HEK293 (cell line): Measurements from ENCODE around the gene TMPRSS7.

Source experiments
- CTCF ChIP-seq: fragments of 450-650 bp; formaldehyde crosslinking; IDR thresholded peaks from 2 replicates; pipeline ENCODE4 v1.5.1; 2016; ENCODE audit warnings: missing biosample characterization, missing genetic modification characterization
- HOXA7 ChIP-seq: sonication (generic); formaldehyde crosslinking; IDR thresholded peaks from 2 replicates; pipeline ENCODE4 v1.8.1; 2022; ENCODE audit warnings: missing genetic modification reagents, borderline replicate concordance
- KLF16 ChIP-seq: fragments of 450-650 bp; formaldehyde crosslinking; IDR thresholded peaks from 2 replicates; pipeline ENCODE4 v1.5.1; 2017; ENCODE audit warnings: missing biosample characterization, missing genetic modification characterization
- PBX3 ChIP-seq: sonication (generic); formaldehyde crosslinking; IDR thresholded peaks from 2 replicates; pipeline ENCODE4 v1.8.1; 2022; ENCODE audit warnings: mild to moderate bottlenecking, moderate library complexity, missing genetic modification reagents
- REST ChIP-seq: fragments of 450-650 bp; formaldehyde crosslinking; IDR thresholded peaks from 2 replicates; pipeline ENCODE4 v1.5.1; 2016; ENCODE audit warnings: missing biosample characterization, missing genetic modification characterization
- ZBTB10 ChIP-seq: fragments of 450-650 bp; formaldehyde crosslinking; IDR thresholded peaks from 2 replicates; pipeline ENCODE4 v1.5.1; 2016; ENCODE audit warnings: missing biosample characterization, missing genetic modification characterization
- ZBTB49 ChIP-seq: fragments of 450-650 bp; formaldehyde crosslinking; IDR thresholded peaks from 2 replicates; pipeline ENCODE4 v1.5.1; 2016; ENCODE audit warnings: missing biosample characterization, missing genetic modification characterization, low read depth
- ZFP3 ChIP-seq: fragments of 450-650 bp; formaldehyde crosslinking; IDR thresholded peaks from 2 replicates; pipeline ENCODE4 v1.5.1; 2016; ENCODE audit warnings: low read depth, missing biosample characterization, missing genetic modification characterization
- ZNF223 ChIP-seq: fragments of 450-650 bp; formaldehyde crosslinking; IDR thresholded peaks from 2 replicates; pipeline ENCODE4 v1.5.1; 2016; ENCODE audit warnings: missing biosample characterization, missing genetic modification characterization
- ZNF449 ChIP-seq: fragments of 450-650 bp; formaldehyde crosslinking; IDR thresholded peaks from 2 replicates; pipeline ENCODE4 v1.5.1; 2017; ENCODE audit warnings: missing biosample characterization, mild to moderate bottlenecking, missing genetic modification characterization, moderate library complexity
- ZNF654 ChIP-seq: fragments of 450-650 bp; formaldehyde crosslinking; IDR thresholded peaks from 2 replicates; pipeline ENCODE4 v1.5.1; 2016; ENCODE audit warnings: low read depth, missing biosample characterization, missing genetic modification characterization
- ZNF670 ChIP-seq: fragments of 450-650 bp; formaldehyde crosslinking; IDR thresholded peaks from 2 replicates; pipeline ENCODE4 v1.5.1; 2016; ENCODE audit warnings: missing biosample characterization, missing genetic modification characterization, low read depth

- TF ChIP-seq ZBTB10 (no peak), ZNF449 (tag by site-specific recombination) (no peak), REST (tag by site-specific recombination) (no peak), ZFP3 (tag by site-specific recombination) (no peak), CTCF (tag by site-specific recombination) (no peak), ZNF670 (no peak), ZNF223 (tag by site-specific recombination) (no peak), HOXA7 (CRISPR knock-in tag) (no peak), KLF16 (no peak), ZNF654 (tag by site-specific recombination) (no peak), ZBTB49 (tag by site-specific recombination) (no peak), PBX3 (no peak)
These were observed 22.0 kb downstream of the TMPRSS7 start for GRCh38 chr3:112056451-112056929.
